ENCODE results near the gene ALDH1L1.

The ALDH1L1 gene

DNA sequence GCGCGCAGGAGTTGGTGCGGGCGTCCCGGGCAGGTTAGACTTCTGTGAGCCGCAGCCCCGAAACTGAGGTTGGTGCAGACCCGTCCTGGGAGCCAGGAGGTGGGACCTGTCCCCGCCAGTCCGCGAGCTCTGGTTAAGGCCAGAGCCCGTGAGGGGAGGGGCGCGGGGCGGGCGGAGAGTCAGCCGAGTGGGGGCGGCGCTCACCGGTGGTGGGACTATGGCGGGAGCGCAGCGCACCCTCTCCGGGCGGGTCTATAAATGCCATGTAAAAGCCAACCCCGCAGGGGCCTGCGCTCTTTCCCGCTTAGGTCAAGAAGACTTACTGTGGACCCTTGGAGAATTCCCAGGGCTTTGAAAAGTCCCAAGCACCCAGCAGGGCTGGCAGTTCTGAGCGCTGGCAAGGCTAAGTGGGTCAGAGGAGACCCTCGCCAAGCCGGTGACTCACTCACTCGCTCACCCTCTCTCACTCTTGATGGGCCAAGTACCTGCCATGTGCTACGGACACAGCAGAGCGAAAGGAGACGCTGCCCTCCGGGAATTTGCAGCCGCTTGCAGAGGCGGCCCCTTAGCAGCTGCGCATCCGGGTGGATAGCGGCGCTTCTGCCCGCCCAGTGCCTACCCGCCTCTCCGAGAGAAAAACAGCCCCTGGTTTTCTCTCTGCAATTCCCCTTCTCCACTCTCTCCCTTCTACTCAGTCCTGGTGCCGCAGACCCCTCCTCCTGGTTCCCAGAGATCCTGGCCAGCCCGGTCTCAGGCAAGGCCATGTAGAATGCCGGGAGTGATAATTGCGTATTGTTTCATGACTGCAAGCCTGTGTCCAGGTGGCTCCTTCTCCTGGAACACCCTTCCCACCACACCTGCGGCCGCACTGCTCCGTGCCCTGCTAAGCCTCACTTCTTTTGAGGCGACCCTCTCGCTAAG lies at the start of gene ALDH1L1:
ALDH1L1 (minus strand) TSS at position 110 of the 921 bp plus-strand sequence. CDS start 19,607 bp downstream, outside the sequence.
- DNase-seq: no peak

DNA sequence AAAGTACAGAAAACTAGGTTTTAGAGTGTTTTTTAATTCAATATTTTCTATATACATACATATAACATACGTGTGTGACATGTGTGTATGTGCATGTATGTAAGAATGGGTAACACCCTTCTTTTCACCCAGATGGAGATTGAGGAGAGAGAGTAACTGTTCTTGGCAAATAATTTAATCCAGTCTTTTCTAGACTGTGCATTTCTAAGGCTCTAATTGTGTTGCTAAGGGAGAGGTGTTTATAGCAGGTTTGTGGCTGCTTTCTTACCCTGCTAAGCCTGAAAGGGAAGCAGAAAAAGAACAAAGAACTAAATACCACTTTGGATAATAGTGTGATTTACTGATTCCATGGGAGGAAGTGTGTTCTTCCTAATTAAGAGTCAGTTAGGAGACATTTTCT lies 46.0 kb upstream of the ALDH1L1 start:
- no peak for DNase-seq

DNA sequence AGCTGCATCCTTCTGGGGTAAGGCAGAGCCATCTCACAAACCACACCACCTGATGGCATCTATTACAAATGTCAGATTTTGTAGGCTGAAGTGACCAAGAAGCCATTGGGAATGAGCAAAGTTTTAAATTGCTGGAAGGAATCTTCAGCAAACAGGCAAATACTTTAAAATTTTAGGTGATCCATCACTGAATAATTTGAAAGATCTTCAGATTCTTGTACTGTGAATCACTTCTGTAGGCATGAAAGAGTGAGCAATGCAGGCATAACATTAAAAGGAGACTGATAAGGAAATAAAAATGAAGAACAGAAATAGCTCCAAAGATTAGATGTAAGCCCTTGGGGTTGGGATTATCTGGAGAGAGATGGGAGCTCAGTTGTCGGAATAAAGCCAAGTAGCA lies 36.0 kb upstream of the ALDH1L1 start:
- DNase-seq: no peak

DNA sequence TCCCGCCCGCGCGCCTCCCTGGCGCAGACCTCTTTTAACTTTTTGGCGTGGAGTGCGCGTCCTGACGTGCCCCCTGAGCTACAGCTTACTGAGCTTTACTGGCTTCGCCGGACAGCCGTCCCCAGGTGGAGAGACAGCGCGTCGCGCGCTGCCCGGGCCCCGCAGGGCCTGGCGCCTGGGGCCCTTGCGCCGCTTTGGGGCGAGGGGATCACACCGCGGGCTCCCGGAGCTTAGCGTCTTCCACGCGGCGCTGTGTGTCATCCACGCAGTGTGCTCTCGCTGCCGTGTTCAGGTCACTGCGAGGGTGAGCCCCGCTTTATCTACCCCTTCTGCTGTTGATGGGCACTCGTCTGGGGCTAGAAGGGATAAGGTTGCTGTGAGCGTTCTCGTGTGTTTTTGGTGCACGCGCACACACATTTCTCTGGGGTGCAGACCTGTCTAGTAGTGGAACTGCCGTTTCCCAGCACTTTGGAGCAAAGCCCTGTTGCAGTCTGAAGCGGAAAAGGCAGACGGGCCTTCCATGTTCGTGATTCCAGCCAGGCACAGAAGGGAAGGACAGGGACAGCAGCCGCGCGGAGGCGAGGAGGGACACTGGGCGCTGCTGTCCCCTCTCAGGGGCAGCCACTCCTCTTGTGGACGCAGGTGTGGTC lies 33.1 kb upstream of the ALDH1L1 start:
- no peak for DNase-seq

DNA sequence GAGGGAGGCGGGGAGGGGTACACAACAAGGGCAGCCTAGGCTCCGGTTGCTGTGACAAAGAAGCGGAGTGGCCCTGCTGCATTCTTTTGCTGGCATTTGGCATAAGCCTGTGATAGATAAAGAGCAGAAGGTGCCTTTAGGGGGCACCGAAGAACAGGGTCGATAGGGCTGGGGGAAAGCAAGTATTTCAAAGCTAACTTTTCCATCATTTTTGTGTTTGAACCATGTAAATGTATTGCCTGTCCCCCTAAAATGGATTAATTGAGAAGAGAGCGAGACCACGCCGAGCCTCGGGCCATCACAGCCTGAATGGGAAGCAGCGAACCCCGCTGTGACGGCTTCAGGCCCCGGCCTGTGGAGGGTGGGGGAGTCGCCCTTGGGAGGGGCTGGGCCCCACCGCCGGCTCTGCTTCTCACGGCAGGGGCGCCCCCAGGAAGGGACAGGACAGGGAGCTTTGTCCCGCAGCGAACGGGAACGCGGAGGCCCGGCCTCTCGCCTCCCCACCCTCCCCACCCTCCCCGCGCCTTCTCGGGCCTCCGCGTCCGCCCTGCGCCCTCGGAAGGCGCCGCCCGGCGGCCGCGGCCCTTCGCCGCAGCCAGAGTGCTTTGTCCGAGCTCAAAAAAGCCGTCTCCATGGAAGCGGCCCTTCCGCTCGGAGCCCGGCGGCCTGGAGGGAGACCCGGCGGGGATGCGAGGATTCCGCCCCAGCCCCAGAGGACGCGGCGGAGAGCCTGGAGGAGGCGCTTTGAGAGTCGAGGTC lies 32.4 kb upstream of the ALDH1L1 start:
- DNase-seq: peak; percentile 7

DNA sequence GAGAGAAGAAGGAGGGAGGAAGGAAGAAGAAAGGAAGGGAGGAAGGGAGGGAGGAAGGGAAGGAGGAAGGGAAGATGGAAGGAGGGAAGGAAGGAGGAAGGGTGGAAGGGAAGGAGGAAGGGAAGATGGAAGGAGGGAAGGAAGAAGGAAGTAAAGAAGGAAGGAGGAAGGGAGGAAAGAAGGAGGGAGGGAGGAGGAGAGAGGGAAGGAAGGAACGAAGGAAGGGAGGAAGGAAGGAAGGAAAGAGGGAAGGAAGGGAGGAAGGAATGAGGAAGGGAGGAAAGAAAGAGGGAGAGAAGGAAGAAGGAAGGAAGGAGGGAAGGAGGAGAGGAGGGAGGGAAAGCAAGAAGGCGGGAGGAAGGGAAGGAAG lies 31.8 kb upstream of the ALDH1L1 start:
- no peak for DNase-seq

DNA sequence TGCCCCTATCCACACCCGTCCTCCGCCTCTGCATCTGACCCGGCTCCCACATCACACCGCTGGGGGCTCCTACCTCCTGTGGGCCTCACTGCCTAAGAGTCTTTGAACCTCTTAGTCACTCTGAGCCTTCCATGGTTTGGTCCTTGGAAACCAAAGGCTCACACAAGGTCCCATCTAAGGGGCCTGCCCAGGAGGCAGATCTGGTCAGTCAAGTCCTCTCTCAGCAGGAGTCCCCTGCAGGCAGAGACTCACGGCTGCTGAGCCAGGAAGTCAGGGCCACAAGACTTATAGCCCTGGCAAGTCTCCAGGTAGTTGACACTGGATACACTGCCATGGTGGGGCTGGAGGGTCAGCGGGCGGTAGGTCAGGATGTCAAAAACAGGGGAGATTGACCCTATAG lies 31.2 kb upstream of the ALDH1L1 start:
- DNase-seq: no peak

DNA sequence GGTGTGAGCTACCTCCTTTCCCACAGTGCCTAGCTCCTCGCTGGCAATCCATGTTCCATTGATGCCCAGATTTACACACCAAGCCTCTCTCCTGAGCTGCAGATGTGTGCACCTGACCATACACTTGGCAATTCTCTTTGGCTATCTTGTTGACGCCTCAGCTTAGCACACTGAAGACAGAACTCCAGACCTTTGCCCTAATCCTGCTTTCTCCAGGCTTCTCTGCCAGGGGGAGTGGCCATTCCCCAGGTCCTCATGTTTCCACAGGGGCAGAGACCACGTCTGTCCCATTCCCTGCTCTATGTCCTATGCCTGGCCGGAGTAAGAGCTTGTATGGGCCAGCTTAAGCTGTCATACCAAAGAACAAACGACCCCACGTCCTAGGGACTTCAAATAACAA lies 30.2 kb upstream of the ALDH1L1 start:
- no peak for DNase-seq

DNA sequence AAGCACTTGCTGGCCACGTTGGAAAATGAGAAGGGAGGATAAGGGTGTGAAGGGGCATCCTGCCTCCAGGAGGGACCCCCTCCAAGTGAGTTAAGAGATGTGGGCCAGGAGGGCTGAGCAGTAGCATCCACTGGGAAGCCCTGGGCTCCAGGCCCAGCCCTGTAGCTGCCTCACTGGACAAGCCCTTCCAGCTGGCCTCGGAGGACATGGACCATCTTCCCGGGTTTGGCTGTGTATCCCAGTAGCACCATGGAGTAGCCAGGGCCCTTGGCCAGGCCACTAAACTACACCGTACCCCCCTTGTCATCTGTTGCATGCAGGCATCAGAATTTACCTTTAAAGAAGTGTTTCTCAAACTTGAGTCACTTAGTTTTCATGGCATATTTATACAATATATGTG lies 29.4 kb upstream of the ALDH1L1 start:
- DNase-seq: no peak

DNA sequence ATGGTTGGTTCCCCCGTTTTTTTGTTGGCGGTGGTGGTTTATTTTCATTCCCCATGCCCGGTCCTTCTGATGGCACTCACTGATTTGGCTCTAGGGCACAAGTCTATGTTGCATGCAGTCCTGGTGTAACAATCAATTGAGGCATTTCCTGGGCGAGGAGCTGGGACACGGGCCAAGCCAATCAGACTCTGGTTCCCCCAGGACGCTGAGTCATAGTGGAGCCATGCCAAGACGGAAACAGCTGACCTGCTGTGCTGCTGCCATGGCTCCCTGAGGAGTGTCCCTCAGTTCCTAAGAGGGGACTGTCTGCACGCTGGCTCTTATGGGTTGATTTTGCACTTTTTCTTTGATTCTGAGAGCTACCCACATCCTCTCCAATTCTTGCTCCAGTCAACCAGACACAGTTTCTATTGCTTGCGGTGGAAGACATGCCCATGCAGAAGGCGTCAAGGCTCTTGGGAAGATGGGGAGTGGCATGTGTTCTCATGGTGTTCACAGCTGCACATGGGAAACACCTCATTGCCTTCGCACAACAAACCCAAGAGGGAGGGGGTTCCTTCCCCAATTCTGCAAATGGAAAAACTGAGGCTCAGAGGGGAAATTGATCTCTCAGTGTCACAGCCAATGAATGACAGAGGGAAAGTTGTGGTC lies 28.3 kb upstream of the ALDH1L1 start:
- DNase-seq: peak; percentile 2

DNA sequence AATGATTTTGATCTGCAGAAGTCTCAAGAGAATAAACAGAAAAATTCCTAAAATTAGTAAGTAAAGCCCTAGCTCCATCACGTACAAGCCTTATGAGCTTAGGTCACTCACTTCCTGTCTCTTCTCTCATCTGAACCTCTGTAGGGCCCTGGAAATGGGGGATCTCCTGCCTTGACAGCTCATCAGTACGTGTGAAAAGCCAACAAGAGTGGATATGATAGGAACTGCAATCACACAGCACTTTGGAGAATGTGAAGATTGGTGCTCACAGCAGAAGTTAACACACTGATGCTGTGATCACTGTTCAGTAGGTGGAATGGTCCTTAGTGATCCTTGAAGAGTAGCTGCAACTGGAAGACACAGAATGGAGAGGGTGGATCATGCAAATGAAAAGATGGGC lies 27.8 kb upstream of the ALDH1L1 start:
- no peak for DNase-seq

DNA sequence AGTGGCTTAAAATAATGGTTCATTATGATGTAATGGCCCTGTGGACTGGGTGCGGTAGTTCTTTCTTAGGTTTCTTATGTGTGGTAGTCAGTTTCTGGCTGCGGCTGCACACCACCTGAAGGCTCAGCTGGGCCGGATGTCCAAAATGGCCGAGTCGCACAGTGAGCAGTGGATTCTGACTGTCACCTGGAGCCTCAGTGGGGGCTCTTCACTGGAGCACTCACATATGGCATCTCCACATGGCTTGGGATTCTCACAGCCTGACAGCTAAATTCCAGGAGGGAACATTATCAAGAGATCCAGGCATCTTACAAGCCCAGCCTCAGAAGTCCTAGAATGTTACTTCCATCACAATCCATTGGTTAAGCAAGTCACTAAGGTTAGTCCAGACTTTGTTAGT lies 26.8 kb upstream of the ALDH1L1 start:
- DNase-seq: no peak

DNA sequence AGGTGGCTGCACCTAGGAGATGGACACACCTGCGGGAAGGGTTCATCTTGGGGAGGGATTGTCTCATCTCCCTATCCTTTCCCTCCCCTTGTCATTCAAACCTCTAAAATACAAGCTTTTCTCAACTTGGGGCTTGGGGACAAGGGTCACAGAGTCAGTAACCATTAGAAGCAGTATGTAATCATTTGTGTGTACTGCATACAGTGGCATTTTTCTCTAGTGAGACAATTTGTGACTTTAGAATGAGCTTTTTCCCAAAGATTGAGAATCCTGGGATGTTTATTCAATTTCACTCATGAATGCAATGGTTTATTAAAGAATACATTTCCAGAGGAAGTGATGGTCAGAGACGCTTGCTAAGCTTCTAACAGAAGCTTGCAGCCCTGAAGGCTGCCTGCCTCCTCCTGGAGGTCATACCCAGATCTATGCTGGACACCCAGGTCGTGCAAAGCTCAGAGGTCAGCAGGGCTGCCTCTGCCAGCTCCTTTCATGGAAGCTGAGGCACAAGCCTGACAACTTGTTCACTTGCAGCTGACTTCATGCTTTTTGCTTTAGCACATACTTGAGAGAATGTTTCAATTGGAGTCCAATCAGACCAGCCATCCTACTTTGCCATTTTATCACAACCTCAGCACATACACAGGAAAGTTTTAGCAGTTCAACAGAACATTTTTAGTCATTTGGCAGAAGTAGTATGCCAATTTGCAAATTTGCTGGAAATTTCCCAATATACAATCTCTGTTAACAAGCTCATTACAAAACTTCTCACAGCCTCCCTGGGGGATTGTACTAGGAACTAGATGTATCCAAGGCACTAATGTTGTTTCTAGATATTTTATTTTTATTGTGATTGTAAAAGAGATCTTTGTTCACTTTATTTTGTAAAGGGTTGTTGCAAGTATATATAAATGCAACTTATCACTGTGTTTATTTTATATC lies 25.6 kb upstream of the ALDH1L1 start:
- DNase-seq: no peak

DNA sequence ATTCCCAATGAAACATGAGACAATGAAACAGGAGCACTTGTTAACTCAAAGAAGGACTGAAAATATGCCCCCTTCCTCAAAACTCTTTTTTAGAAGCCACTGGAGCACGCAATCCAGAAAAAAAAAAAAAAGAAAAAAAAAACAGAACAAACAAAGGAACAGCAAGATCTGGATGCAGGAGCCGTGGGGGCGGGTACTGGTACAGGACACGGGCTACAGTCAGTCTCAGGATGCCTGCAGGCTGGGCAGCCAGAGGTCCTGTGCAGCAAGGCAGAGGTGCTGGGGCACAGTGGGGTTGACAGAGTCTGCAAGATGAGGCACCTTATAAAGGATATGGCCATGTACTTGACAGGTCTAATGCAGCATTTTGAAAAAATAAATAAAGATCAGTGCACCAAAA lies 22.3 kb upstream of the ALDH1L1 start:
- DNase-seq: no peak

DNA sequence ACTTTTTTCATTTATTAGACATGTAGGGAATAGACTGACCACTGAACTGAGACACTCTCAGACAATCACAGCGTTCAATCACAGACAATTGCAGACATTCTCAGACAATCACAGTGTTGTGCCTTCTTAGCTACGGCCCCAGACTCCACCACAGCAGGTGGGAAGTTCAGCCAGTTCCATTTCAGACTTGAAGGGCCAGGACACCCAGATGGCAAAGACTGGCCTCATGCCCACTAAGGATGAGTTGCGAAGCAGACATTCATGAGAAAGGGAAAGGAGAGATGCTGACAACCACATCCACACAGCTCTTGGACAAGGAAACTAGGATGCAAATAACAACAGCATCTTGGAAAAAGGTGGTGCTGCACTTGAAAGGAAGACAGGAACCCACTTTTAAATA lies 21.9 kb upstream of the ALDH1L1 start:
- no peak for DNase-seq

DNA sequence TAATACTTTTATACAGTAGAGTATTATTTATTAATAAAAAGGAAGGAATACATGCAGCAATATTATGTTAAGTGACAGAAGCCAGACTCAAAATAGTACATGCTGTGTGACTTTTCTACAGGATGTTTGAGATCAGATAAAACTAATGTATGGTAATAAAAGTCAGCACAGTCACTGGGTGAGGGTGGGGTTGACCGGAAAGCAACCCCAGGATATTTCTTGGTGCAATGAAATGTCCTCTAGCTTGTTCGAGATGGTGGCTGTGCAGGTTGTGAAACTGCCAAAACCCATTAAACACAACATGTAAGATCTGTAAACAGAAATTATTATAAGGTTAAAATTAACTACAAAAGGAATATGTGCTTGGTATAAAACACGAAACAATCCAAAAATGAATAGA lies 20.8 kb upstream of the ALDH1L1 start:
- no peak for DNase-seq

DNA sequence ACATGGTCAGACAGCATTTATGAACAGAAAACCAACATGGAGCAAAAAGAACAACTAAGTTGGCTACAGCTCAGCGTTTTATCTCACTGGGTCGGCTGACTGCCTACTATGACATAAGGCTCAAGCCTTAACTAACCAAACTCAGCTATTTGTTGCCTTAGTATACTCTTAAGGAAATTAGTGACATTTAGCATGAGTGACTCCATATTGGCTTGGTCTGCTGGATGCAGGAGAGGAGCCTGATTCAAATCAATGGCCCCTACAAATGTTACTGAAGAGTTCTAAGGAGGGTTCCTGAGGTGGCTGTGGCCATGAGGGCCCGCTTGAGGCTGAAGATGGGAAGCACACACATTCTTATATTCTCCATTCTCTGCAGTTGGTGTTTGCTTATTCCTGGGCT lies 20.1 kb upstream of the ALDH1L1 start:
- no peak for DNase-seq

DNA sequence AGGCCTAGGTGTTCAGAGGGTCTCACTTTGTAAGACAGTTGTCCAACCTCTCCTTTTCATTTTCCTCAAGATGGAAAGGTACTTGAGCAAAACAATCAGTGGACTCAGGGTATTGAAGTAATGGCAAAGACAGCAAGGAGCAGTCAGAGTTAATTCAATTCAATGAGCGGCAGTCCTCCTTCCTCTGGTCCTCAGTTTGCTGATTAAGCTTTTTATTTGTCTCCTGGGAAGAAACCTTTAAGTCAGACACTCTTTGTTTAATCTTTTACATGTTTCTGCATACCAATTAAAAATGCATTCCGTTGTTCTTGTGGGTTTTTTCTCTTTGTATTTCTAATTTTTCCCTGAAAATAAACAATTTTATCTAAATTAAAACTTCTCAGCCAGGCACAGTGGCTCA lies 18.9 kb upstream of the ALDH1L1 start:
- no peak for DNase-seq

DNA sequence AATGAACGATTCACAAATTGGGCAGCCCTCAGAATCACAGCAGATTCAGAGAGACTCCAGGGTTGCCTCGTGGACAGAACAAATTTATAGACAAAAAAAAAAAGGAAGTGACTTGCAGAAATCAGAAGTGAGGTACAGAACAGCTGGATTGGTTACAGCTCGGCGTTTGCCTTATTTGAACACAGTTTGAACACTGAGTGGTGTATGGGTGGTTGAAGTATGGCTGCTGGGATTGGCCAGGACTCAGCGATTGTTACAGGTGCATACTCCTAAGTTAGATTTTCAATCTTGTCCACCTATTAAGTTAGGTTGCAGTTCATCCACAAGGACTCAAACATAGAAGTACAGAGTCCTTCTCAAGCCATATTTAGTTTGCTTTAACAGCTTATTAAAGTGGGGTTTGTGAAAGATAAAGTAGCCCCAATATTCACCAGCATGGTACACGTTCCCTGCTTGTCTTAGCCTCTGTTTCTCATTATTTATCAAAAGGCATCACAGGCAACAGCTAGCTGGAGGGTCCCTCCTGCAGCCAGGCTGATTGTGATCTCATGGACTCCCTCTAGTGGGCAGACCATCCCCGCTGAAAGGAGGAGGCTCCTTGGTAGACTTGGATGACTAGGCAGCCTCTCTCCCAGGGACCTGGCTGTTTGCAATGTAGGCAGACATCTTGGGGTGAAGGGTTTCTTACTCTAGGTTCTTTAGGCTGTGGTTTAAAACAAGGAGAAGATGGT lies 17.6 kb upstream of the ALDH1L1 start:
- peak; percentile 35 for DNase-seq

DNA sequence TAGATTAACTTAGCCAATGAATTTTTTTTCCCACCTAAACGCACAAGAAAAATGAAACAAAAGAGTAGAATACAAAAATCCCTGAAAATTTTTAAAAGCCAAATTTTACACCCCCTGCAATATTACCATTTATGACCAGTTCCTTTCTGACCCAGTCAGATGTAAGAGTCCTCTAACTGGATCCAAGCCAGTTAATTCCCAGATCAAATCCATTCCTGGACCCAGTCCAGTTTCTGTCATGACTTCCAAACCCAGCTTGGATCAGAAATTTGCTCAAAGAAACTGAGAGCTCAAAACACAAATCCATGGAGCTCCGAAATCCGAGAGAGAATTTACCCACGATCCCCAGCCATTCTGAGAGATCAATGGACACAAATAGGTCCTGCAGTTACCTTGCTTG lies 17.0 kb upstream of the ALDH1L1 start:
- no peak for DNase-seq

DNA sequence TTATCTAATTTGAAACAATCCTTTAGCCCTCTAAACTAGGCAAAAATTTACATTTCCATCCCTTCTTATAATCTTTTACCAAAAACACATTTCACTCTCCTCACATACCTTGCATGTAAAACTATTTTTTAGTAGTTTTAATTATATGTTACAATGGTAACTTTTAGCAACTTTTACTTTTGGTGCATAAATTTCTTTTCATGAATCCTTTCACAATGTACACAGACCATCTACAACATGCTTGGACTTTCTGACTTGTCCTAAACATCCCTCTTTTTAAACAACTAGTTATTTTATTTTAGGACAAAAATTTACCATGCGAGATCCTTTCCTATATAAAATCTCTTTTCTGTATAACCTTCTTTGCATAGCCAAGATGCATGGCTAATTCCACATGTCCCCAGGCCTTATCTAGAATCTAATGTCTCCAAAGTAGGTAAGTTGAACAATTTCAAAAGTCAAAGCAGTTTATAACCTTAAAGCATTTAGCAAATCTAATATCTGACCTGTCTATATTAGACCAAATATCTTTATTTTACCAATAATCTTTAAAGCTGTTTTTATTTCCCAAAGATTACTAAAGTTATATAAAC lies 14.4 kb upstream of the ALDH1L1 start:
- DNase-seq: no peak
